Stimulated activated CD4-positive, alpha-beta T cell treated with anti-CD3 and anti-CD28 coated beads, Interleukin-1b, Interleukin-23, amount 100 ng/mL, for 24 hours (primary cell): ENCODE results near the gene NGEF.
A peak's percentile ranks its signal among the peaks of the same experiment; 100 is the strongest.

ENCODE experiments used
- DNase-seq, 4 experiments: peaks; one replicate each; pipeline ENCODE4 v3.0.0-alpha.2; 2020; ENCODE audit warnings: low read depth in 4 of 4, low spot score in 1 of 4

The NGEF gene

GRCh38 chr2:233047206-233047605 is 34.1 kb upstream of the NGEF start:
- DNase-seq, result no peak

- DNase-seq, result no peak
Observed at GRCh38 chr2:233044974-233045605, 32.0 kb upstream of the NGEF start.

- no peak for DNase-seq
Observed at GRCh38 chr2:233042549-233042948, 29.5 kb upstream of the NGEF start.

- no peak for DNase-seq
Observed at GRCh38 chr2:233041722-233042323, 28.8 kb upstream of the NGEF start.

- no peak for DNase-seq
Observed at GRCh38 chr2:233040571-233040970, 27.5 kb upstream of the NGEF start.

- DNase-seq, result no peak
Observed at GRCh38 chr2:233039846-233040530, 26.9 kb upstream of the NGEF start.

GRCh38 chr2:233039212-233039845 is 26.3 kb upstream of the NGEF start:
- DNase-seq, result no peak

- DNase-seq, result no peak
Observed at GRCh38 chr2:233037078-233037477, 24.0 kb upstream of the NGEF start.

GRCh38 chr2:233036162-233036838 is 23.2 kb upstream of the NGEF start:
- no peak for DNase-seq

GRCh38 chr2:233035426-233036161 is 22.5 kb upstream of the NGEF start:
- DNase-seq, result no peak

GRCh38 chr2:233034091-233034882 is 21.2 kb upstream of the NGEF start:
- DNase-seq, result no peak

GRCh38 chr2:233033672-233034071 is 20.6 kb upstream of the NGEF start:
- DNase-seq, result peak in 1 of 4 experiments; percentile 7

GRCh38 chr2:233032551-233033320 is 19.7 kb upstream of the NGEF start, which contains the start of gene NEU2:
TSS of gene NEU2 (plus strand) at chr2:233032672. CDS start at chr2:233032672, 0 bp downstream.
- DNase-seq, result no peak

GRCh38 chr2:233031556-233032500 is 18.8 kb upstream of the NGEF start:
- DNase-seq, result no peak

- DNase-seq, result no peak
Observed at GRCh38 chr2:233029321-233029720, 16.3 kb upstream of the NGEF start.

GRCh38 chr2:233026198-233026813 is 13.2 kb upstream of the NGEF start:
- no peak for DNase-seq

- no peak for DNase-seq
Observed at GRCh38 chr2:233025706-233026105, 12.7 kb upstream of the NGEF start.
